GM18526 (cell line): Measurements from ENCODE around the gene FMOD.

Experiments
- POLR2A ChIP-seq: IDR thresholded peaks from 3 replicates; pipeline ENCODE4 v1.6.1; 2011; ENCODE audit not compliant: insufficient read length; ENCODE audit errors: extremely low read depth

FMOD gene

DNA sequence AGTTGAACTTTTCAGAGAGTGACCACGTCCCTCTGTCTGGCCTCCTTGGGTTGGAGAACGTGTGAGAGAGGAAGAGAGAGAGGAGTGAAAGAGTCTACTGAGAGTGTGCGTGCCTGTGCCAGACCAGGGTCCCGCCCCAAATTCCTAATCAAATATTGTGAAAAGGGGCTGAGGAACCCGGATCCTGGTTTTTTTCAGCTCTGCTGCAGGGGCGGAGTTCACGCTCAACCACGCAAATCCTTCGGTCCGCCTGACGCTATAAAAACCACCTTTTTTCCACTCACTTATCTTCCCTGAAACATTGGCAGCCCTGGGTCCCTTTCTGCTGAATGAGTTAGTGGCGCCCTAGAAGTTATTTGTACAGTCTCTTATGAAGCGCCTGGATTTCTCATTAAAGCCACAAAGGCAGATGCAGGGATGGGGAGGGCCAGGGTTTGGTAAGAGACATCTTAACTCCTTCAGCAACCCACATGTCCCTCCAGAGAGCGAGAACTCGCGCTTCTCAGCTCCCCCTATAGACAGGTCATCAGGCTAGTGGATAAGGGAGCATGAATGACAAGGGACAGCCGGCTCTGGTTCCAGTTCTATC, at the start of gene FMOD:
Gene FMOD (minus strand): TSS at position 86 of the 589 bp plus-strand sequence. CDS start 2,852 bp downstream, outside the sequence.
- no peak for TF ChIP-seq POLR2A

DNA sequence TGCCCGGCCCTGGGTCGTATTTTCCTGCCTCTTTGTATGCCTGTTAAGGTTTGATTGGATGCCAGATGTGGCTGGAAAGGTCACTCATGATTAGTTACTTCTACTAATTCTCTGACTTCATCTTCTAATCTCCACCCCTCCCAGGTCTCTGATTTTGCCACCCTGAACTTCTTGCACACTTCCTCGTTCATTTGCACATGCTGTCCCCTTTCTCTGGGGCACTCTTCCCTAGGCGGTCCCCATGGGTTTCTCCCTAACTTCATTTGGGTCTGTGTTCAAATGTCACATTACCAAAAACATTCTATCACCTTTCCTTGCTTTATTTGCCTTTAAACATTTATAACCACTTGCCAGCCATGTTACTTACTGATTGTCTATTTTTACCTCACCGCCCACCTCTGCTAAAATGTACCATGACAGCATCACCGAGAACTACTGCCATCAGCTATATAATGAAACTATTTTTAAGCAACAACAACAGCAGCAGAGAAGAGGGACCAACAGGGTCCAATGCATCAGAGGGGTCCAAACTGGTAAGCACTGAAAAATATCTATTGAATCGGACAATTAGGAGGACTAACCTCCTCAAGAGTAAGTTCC, 45.8 kb upstream of the FMOD start:
- no peak for TF ChIP-seq POLR2A

DNA sequence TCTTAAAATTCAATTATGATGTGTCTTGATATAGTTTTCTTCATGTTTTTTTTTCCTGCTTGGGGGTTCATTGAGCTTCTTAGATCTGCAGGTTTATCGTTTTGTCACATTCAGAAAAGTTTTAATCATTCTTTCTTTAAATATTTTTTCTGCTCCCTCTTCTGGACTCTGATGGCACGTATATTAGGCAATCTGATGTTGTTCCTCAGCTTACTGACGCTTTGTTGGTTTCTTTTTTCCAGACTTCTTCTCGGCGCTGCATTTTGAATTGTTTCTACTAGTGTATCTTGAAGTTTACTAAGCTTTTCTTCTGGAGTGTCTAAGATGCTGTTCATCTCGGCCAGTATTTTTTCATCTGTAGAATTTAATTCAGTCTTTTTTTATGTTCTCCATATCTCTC, 44.8 kb upstream of the FMOD start:
- TF ChIP-seq POLR2A: no peak

DNA sequence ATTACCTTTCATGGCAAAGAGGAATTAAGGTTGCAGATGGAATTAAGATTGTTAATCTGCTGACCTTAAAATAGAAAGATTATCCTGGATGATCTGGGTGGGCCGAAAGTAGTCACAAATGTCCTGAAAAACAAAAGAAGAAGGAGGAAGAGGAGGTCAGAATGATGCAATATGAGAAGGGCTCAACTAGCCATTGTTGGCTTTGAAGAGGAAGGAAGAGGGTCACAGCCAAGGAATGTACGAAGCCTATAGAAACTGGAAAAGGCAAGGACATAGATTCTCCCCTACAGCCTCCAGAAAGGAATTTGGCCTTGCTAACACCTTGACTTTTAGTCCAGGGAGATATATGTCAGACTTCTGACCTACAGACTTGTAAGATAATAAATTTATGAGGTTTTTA, 39.4 kb upstream of the FMOD start:
- no peak for TF ChIP-seq POLR2A

DNA sequence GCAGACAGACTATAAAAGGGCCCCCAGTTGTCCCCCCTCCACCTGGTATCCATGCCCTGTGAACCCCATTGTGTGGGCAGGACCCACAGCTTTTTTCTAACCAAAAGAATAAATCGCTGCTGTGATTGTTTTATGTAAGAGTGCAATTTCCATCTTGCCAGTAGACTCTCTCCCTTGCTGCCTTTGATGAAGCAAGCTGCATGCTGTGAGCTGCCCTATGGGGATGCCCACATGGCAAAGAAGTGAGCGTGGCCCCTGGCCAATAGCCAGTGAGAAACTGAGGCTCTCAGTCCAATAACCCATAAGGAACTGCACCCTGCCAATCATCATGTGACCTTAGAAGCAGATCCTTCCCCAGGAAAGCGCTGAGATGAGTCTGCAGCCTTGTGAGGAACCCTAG, 37.8 kb upstream of the FMOD start:
- TF ChIP-seq POLR2A: no peak

DNA sequence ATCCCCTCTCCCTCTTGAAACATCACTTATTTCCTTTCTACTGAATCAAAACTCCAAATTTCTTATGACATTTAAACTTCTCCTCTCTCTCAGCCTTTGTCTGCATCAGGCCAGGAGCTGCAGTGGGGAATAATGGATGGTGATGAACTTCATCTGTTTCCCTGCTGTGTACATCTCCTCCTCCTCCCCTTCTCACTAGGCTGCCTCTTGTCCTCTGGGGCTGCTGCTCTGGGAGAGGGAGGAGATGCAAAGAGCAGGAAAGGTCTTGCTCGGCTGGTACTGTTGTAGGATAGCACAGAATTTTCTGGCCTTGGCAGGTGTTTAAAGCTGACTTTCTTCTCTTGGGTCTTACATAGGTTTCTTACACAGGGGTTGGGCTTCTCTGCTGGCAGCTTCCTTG, 31.1 kb upstream of the FMOD start:
- TF ChIP-seq POLR2A: no peak

DNA sequence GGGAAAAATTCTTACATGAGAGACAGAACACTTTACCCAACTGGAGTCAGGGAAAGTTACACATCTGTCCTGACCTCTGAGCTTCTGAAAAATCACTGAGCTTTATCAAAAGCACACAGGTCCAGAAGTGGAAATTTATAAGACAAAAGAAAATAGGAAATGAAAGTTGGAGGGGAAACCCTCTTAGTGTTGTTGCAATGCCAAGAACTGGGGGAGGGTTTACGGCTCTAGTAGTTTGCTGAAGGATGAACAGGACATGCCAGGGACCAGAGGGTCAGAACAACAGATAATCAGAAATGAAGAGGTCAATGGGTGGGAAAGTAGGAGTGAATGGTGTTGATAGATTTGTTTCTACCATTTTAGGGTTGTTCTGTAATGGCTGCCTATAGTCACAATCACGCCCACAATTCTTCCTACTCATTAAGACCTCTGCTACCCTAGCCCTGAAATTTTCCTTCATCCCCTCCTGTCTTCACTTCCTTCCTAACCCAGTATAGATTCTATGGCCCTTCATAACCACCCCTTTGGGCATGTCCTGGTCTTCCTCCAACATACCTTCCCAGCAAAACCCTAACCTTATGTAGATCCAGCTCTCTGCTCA, 30.3 kb upstream of the FMOD start:
- no peak for TF ChIP-seq POLR2A

DNA sequence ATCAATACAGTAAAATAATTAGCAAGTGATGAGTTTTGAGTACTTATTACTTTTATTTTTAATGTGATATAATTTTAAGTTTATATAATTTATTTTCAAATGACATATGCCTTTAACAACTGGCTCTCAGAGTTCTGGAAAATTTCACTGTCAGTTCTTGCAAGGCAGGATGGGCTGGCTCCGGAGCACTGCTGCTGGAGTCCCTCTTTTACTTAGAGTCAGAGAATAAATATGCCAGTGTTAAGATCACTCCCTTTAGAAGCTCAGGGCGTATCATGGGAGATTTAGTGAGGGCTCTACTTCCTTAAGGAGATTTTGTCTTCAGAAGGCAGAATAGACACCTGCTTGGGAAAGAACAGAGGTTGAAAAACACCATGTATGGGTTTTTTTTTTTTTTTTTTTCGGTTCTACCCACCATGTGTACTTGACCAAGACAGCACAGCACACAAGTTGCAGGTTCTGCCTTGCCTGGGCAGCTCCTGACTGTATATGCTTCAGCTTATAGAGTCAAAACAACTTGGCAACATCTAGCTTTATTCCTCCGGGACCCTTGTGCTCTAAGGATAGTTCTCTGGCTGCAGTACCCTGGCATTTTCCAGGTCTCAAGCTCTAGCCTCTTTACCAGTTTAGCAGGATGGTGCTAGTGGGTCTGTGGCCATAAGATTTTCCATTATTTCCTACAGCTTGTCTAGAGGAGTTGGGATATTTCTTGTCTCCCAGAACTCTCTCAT, 29.7 kb upstream of the FMOD start:
- TF ChIP-seq POLR2A: no peak

DNA sequence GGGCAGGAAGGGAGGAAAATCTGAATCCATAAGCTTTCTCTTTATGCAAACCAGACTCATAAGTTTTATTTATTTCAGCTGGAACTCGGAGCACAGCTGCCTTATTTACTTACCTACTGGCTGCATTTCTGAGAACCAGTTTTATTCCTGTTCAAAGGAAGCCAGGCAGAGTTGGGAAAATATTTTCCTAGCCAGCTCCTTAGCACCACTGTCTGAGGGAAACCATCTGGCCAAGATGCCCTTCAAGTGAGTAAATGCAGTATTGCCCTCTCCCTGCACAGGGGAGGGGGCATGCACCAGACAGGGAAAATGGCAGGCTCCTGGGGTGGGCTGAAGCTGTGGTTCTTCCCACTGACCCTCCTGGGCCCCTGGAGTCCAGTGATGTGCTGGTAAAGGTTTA, 28.9 kb upstream of the FMOD start:
- no peak for TF ChIP-seq POLR2A

DNA sequence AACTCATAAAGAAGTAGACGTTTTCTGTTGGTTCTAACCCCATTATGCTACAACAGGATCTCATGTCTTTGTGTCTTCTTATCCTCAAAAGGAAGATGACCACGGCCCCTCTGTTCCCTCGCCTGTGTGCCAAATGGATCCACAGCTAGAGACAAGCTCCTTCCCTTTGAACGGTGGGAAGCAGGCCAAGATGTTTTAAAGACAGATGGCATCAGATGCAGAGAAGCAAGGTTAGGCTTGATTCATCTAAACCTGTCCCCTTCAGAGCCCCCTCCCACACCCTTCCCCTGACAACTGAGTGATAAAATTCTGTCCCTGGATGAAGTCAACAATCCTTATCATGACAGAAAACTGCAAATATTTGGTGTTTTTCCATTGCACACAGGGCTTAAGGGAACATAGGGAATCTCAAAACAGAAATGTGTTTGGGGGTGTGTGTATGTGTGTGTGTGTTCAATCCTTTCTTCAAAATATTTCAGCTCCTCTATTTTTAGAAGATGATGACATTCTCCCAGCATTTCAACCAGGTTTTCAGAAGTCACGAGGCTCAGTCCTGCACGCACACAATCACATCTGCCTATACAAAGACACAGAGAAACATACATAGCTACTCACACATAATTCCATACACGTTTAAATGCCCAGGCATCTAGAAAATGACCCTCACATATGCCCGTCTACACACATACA, 27.8 kb upstream of the FMOD start:
- no peak for TF ChIP-seq POLR2A

DNA sequence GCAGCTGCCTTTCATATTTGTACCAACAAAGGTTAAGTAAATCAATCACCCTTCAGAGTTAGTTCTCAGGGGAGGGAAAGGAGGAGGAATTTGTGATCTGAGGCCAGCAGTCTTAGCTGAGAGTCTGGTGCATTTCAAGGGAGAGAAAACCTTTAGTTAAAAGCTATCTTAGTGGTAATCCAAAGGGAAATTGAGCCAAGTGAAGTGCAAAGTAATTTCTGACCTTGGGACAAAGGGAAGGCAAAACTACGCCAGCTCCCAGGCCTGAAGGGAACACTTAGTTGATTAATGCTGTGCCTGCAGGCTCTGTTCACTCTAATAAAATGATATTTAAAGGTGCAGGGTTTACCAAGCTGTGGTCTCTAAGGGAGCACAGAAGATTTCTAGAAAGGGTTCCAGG, 23.1 kb upstream of the FMOD start:
- TF ChIP-seq POLR2A: no peak

DNA sequence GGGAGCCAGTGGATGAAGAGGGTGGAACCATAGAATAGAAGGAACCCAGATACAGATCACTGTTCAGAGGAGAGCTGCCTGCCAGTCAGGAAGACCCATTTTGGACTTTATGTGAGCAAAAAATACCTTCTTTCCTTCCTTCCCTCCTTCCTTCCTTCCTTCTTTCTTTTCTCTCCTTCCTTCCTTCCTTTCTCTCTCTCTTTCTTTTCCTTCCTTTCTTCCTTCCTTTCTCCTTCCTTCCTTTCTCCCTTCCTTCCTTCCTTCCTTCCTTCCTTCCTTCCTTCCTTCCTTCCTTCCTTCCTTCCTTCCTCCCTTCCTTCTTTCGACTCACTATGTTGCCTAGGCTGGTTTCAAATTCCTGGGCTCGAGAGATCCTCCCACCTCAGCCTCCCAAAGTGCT, 22.1 kb upstream of the FMOD start:
- no peak for TF ChIP-seq POLR2A

DNA sequence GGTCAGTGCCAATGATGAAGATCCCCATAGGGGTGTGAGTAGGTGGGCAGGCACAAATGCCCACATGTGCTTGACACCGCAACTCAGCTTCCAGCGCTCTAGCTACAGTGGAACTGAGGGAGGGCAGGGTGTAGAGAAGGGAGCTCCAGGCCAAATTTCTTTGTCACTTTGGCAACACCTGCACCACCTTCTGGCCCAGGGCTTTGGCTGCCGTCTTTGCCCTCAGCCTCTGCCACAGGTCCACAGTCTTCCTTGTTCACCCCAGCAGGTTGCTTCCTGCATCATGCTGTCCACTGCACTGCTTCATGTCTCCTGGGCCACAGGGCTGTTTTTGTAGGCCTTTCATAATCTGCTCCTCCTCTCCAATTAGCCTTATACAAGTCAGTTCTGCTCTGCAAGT, 20.4 kb upstream of the FMOD start:
- no peak for TF ChIP-seq POLR2A

DNA sequence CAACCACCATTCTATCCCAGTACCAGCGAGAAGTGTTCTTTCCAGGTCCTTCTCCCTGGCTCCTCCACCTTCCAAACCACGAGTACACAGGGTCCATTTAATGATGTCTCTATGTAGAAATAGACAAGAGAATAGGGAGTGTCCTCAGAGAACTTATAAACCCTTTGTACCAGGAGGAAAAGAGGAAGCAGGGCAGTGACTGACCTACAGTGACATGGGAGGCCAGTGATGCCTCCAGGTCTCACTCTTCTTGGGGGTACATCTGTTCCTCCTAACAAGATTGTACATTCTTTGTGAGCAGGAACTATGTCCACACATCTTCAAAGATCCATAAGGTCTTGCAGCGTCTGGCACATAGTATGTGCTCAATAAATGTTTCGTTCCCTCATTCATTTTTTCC, 18.7 kb upstream of the FMOD start:
- no peak for TF ChIP-seq POLR2A

DNA sequence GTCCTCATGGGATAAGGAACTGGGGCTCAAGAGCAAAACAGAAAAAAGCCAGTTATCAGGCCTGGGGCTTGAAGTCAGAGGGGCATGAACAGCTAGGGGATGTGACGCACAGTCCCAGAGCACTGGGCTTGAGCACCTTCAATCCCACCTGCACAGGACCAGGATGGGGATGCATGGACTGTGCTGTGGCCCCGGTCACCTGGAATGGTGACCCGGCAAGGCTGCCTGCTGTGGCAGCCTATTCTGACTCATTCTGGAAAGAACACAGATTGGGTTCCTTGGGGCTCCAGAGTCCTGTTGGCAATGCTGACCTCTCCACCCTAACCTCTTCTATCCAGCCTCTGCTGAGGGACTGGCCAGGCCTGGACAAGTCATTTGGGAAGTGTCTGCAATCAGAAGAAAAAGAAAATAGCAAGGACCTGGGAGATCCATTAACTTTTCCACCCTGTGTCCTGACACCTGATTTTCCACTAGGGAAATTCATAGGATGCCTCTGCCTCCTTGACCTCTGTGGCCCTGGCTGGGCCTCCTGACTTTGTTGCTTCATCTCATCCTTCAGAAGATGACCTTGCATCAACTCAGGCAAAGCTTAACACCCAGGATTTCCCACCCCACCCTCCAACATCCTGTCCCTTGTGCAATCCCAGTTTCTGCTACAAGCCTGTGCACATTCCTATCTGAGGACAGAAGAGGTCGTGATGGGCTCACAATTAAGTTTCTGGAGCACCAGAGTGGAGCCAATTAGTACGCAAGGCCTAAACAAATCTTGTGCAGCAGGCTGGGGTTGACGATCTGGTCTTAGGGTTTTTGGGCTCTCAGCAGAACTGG, 17.9 kb upstream of the FMOD start:
- TF ChIP-seq POLR2A: no peak

DNA sequence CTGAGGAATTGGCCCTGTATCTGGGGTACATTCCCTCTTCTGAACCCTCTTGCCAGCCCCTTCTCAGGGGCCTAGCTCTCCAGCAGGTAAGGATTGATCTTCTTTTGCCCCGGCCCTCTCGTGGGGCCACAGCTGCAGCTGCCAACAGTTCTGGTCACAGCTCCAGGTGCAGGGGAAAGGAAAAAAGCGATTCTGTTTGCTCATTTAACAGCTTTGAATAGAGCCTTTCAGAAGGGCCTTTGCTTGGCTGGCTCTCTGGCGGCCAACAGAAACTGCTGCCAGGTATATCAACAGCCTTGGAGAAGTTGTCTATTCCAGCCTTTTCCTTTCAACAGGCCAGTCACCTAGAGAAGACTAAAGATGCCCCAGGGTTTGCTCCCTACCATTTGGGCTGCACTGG, 16.1 kb upstream of the FMOD start:
- TF ChIP-seq POLR2A: no peak
